HCT116 (cell line): Measurements from ENCODE around the gene TRRAP.

Source experiments
- ATF3 ChIP-seq: IDR thresholded peaks from 2 replicates; pipeline ENCODE4 v1.6.1; 2012
- CTCF ChIP-seq, 3 experiments: fragments of 200-600 bp in 1 of 3; sonication (generic) in 1 of 3; IDR thresholded peaks in 2 of 3; conservative IDR thresholded peaks in 1 of 3; 2 replicates each; pipeline ENCODE4 v1.5.1; 2012 to 2017; ENCODE audit warnings: low read depth in 2 of 3, low read length in 2 of 3, antibody characterized with exemption in 1 of 3, borderline replicate concordance in 1 of 3, control low read depth in 1 of 3, mild to moderate bottlenecking in 1 of 3, mixed read lengths in 1 of 3, mixed run types in 1 of 3, moderate library complexity in 1 of 3; ENCODE audit not compliant: insufficient read depth in 1 of 3
- EZH2 ChIP-seq: fragments of 200-600 bp; sonication (generic); IDR thresholded peaks from 2 replicates; pipeline ENCODE4 v1.6.1; 2017; ENCODE audit warnings: antibody characterized with exemption, mixed run types
- JUND ChIP-seq: IDR thresholded peaks from 2 replicates; pipeline ENCODE4 v1.6.1; 2012
- MAX ChIP-seq: IDR thresholded peaks from 2 replicates; pipeline ENCODE4 v1.6.1; 2012
- POLR2A ChIP-seq: IDR thresholded peaks from 2 replicates; pipeline ENCODE4 v1.7.0; 2011; ENCODE audit warnings: borderline replicate concordance; ENCODE audit not compliant: insufficient read depth, insufficient read length; ENCODE audit errors: extremely low read depth
- POLR2AphosphoS5 ChIP-seq: IDR thresholded peaks from 2 replicates; pipeline ENCODE4 v1.6.1; 2011; ENCODE audit warnings: mild to moderate bottlenecking, low read depth, low read length, moderate library complexity
- RAD21 ChIP-seq: IDR thresholded peaks from 2 replicates; pipeline ENCODE4 v1.6.1; 2012; ENCODE audit warnings: low read depth, mild to moderate bottlenecking
- REST ChIP-seq: IDR thresholded peaks from 2 replicates; pipeline ENCODE4 v1.6.1; 2012; ENCODE audit warnings: low read depth
- SP1 ChIP-seq: IDR thresholded peaks from 2 replicates; pipeline ENCODE4 v1.6.1; 2012; ENCODE audit warnings: low read depth
- TCF7L2 ChIP-seq: IDR thresholded peaks from 2 replicates; pipeline ENCODE4 v1.7.0; 2011; ENCODE audit warnings: borderline replicate concordance, inconsistent platforms; ENCODE audit not compliant: insufficient read depth, insufficient read length; ENCODE audit errors: extremely low read depth
- YY1 ChIP-seq: IDR thresholded peaks from 2 replicates; pipeline ENCODE4 v1.6.1; 2011; ENCODE audit warnings: low read length, low read depth, moderate library complexity, mild to moderate bottlenecking; ENCODE audit not compliant: insufficient replicate concordance; ENCODE audit errors: extremely low read depth
- ZBTB33 ChIP-seq: IDR thresholded peaks from 2 replicates; pipeline ENCODE4 v1.6.1; 2011; ENCODE audit warnings: mild to moderate bottlenecking, low read length, moderate library complexity; ENCODE audit not compliant: insufficient replicate concordance; ENCODE audit errors: extremely low read depth
- ZNF274 ChIP-seq: fragments of 200-500 bp; sonication (Bioruptor generic); IDR thresholded peaks from 2 replicates; pipeline ENCODE4 v1.6.1; 2014; ENCODE audit warnings: mild to moderate bottlenecking, low read depth, low read length, inconsistent platforms

GRCh38 chr7:98917331-98917730 is 39.0 kb downstream of the TRRAP start:
- TF ChIP-seq CTCF (IDR thresholded peaks at IDR 0.05 in 2 of 3, conservative IDR thresholded peaks at IDR 0.05 in 1 of 3; ENCODE audit: borderline replicate concordance in 1 of 3, insufficient read depth in 1 of 3, low read depth in 2 of 3, low read length in 2 of 3), result no peak
- no peak for TF ChIP-seq TCF7L2
- no peak for TF ChIP-seq POLR2A
- TF ChIP-seq POLR2AphosphoS5, result no peak
- TF ChIP-seq MAX, result no peak
- no peak for TF ChIP-seq YY1
- TF ChIP-seq RAD21, result no peak
- no peak for TF ChIP-seq REST
- no peak for TF ChIP-seq EZH2
- no peak for TF ChIP-seq ZBTB33
- no peak for TF ChIP-seq ATF3
- no peak for TF ChIP-seq JUND
- no peak for TF ChIP-seq ZNF274
- no peak for TF ChIP-seq SP1
